Neural cell (in vitro differentiated cells): ENCODE results near the gene TMSB10.

Experiments
- RAD21 ChIP-seq: fragments of 450-650 bp; conservative IDR thresholded peaks from 2 replicates; pipeline ENCODE4 v1.6.1; 2014; ENCODE audit warnings: antibody characterized with exemption, mild to moderate bottlenecking, moderate library complexity
- TAF1 ChIP-seq: IDR thresholded peaks from 2 replicates; pipeline ENCODE4 v1.6.1; 2012; ENCODE audit warnings: low read depth
- TF ChIP-seq, protein P1 (sequence below): fragments of 450-650 bp; IDR thresholded peaks from 2 replicates; pipeline ENCODE4 v1.5.1; 2014; ENCODE audit warnings: antibody characterized with exemption, mild to moderate bottlenecking, moderate library complexity; ENCODE audit not compliant: poor library complexity, severe bottlenecking

DNA sequence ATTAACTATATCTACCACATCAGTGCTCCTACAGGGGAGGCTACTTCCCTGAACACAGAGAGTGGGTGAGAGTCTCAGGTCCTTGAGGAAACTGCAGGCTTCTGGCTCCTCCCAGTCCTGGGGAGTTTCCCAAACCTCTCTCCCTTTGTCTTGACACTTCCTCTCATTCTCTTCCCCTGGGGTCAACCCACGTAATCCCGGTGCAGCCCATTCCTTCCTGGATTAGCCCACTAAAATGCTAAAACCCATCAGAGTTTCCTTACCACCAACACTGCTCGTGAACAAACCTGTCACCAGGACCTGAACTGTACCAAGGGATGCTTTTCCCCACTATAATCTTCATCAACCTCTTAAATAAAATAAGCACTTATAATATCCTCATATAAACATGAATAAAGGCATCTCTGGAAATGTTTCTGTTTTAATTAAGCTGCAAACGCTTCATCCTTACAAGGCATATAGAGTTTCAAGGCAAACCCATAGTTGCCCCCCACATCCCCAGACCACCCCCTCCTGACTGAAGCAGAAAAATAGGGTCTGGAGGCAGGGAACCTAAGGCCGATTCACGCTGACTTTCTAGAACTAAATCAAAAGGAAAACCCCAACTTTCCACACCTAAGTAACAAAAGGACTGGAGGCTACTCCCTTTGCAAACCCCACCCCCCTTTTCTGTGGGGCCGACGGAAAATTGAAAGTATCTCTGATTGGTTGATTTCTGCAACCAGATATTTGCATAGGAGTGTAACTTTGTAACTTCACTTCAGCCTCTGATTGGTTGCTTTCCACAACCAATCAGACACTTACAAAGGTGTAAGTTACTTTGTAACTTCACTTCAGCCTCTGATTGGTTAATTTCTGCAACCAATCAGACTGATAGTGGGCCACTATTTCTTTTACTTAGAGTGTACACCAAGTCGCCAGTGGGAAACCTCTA, 19.0 kb downstream of the TMSB10 start:
- TF ChIP-seq RAD21 (no peak), TAF1 (no peak)
- TF ChIP-seq, protein P1, sequence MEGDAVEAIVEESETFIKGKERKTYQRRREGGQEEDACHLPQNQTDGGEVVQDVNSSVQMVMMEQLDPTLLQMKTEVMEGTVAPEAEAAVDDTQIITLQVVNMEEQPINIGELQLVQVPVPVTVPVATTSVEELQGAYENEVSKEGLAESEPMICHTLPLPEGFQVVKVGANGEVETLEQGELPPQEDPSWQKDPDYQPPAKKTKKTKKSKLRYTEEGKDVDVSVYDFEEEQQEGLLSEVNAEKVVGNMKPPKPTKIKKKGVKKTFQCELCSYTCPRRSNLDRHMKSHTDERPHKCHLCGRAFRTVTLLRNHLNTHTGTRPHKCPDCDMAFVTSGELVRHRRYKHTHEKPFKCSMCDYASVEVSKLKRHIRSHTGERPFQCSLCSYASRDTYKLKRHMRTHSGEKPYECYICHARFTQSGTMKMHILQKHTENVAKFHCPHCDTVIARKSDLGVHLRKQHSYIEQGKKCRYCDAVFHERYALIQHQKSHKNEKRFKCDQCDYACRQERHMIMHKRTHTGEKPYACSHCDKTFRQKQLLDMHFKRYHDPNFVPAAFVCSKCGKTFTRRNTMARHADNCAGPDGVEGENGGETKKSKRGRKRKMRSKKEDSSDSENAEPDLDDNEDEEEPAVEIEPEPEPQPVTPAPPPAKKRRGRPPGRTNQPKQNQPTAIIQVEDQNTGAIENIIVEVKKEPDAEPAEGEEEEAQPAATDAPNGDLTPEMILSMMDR, result no peak
